ENCODE data around the gene SLC39A11. TPM values are rescaled to one million over a fixed set of nuclear protein-coding genes. Genes with fewer than 3 reads are reported as not detected.

Gene SLC39A11
- total RNA-seq, 1 experiment from 2014 or later = 46.4 TPM

DNA sequence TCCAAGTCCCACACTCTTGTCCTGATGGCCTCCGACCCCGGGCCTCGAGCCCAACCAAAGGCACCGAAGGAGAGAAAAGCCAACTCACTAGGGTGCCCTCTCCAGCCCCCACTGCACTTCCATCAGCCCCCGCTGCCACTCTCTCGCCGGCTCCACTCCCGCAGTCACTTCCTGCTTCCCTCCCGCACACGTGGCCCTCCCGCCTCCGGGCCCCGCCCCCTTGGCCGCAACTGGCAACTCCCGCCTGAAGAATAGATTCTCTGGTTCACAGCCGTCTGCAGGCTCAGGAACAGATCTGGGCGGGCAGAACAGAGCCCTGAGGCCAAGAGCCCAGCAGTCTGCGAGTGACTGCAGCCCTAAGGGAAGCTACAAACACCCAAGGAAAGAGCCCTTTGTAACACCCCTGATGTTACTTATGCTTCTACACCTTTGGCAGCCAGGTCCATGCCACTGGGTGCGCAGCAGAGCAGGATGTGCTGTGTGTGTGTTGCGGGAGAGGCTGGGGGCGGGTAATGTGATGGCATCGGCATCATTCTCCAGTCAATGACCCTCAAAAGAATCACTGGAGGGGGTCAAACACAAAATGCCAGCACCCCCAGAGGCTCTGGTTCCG is at the start of gene SLC39A11 (continued):
- TF ChIP-seq, protein P1, sequence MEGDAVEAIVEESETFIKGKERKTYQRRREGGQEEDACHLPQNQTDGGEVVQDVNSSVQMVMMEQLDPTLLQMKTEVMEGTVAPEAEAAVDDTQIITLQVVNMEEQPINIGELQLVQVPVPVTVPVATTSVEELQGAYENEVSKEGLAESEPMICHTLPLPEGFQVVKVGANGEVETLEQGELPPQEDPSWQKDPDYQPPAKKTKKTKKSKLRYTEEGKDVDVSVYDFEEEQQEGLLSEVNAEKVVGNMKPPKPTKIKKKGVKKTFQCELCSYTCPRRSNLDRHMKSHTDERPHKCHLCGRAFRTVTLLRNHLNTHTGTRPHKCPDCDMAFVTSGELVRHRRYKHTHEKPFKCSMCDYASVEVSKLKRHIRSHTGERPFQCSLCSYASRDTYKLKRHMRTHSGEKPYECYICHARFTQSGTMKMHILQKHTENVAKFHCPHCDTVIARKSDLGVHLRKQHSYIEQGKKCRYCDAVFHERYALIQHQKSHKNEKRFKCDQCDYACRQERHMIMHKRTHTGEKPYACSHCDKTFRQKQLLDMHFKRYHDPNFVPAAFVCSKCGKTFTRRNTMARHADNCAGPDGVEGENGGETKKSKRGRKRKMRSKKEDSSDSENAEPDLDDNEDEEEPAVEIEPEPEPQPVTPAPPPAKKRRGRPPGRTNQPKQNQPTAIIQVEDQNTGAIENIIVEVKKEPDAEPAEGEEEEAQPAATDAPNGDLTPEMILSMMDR (IDR thresholded peaks at IDR 0.05 in 2 of 3, conservative IDR thresholded peaks at IDR 0.05 in 1 of 3; ENCODE audit: borderline replicate concordance in 1 of 3, insufficient read depth in 1 of 3, low read depth in 2 of 3, low read length in 2 of 3) = no peak
- TF ChIP-seq EGR1 (IDR thresholded peaks at IDR 0.05; ENCODE audit: low read depth) = no peak; the same call in 1 of the 2 replicates

DNA sequence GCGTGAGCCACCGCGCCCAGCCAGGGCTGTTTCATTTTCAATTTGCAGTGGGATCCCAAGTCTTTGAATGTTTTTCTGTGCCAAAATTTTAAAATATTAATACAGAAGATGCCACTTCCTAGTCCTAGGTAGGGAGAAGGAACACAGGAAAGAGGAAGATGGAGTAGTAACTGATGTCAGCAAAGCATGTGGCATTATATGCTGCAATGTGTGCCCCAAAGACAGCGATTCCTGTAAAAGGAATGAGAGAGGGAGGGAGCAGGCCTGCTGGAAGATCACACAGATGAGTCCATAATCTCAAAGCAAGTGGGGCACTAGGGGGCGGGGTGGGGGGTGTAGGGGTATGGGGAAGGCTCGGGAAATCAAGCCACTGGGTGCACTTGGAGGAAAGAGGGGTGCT is 48.9 kb upstream of the SLC39A11 start:
- H3K9me3 ChIP-seq (ENCODE audit: control insufficient read depth in 1 of 2, insufficient read depth in 1 of 2, low read depth in 1 of 2, low read length in 2 of 2) = no peaks in the 10 kb centered on the region
- H2AFZ ChIP-seq (ENCODE audit: low read depth, low read length, poor library complexity, severe bottlenecking) = no peak overlapping the region
- ATAC-seq (no peak), DNase-seq (ENCODE audit: low read depth, low spot score) (no peak)
- no peaks in the 10 kb centered on the region for H3K36me3 ChIP-seq (ENCODE audit: control insufficient read depth in 1 of 2, insufficient read depth in 2 of 2, low read length in 2 of 2)
- intact Hi-C loops (cut with micrococcal nuclease) = no loop called here
- POLR2A ChIA-PET = no interaction called here
- H3K9me2 ChIP-seq (ENCODE audit: insufficient read depth) = no peaks in the 10 kb centered on the region
- no peaks in the 10 kb centered on the region for H3K27me3 ChIP-seq (ENCODE audit: insufficient read depth, low read length)
- no peak overlapping the region for H3K4me2 ChIP-seq (ENCODE audit: low read length)
- H3K27ac ChIP-seq (ENCODE audit: low read depth, low read length) = no peak overlapping the region
- H3K79me2 ChIP-seq (ENCODE audit: insufficient read depth, low read length) = no peaks in the 10 kb centered on the region
- H3K4me3 ChIP-seq (replicated peaks in 1 of 2; ENCODE audit: low read depth in 1 of 2, low read length in 2 of 2) = no peak overlapping the region
- no peaks in the 10 kb centered on the region for H4K20me1 ChIP-seq (ENCODE audit: insufficient read depth)
- no peak overlapping the region for H3K9ac ChIP-seq (ENCODE audit: low read length)
- BruUV-seq (replicated peaks) = no TSS peak
- RAD21 ChIA-PET (ENCODE audit: low non-redundant PET in 1 of 2, low total read pairs in 2 of 2, uncharacterized antibody in 2 of 2, unreplicated experiment in 2 of 2) = no interaction called here
- H3K4me1 ChIP-seq (ENCODE audit: control insufficient read depth in 1 of 2, insufficient read depth in 2 of 2, low read length in 2 of 2) = no peaks in the 10 kb centered on the region
- CTCF ChIA-PET = no interaction called here
- TF ChIP-seq EGR1 (IDR thresholded peaks at IDR 0.05; ENCODE audit: low read depth) (no peak), POLR2A (IDR thresholded peaks at IDR 0.05; ENCODE audit: borderline replicate concordance, extremely low read depth, insufficient read depth, insufficient read length) (no peak), JUND (IDR thresholded peaks at IDR 0.05) (no peak), RAD21 (IDR thresholded peaks at IDR 0.05; ENCODE audit: low read depth) (no peak), ELF1 (IDR thresholded peaks at IDR 0.05; ENCODE audit: borderline replicate concordance, low read depth) (no peak), SRF (IDR thresholded peaks at IDR 0.05; ENCODE audit: low read depth) (no peak), EZH2phosphoT487 (IDR thresholded peaks at IDR 0.05; ENCODE audit: borderline replicate concordance) (no peak), ZFX (IDR thresholded peaks at IDR 0.05) (no peak), EZH2 (IDR thresholded peaks at IDR 0.05) (no peak), FOSL1 (IDR thresholded peaks at IDR 0.05; ENCODE audit: low read depth) (no peak), CBX3 (IDR thresholded peaks at IDR 0.05; ENCODE audit: low read depth) (no peak), CEBPB (IDR thresholded peaks at IDR 0.05; ENCODE audit: low read depth) (no peak), SP1 (IDR thresholded peaks at IDR 0.05; ENCODE audit: low read depth) (no peak), POLR2AphosphoS5 (IDR thresholded peaks at IDR 0.05; ENCODE audit: low read depth, low read length) (no peak), YY1 (IDR thresholded peaks at IDR 0.05; ENCODE audit: extremely low read depth, insufficient replicate concordance, low read depth, low read length) (no peak)
- TF ChIP-seq, protein P2, sequence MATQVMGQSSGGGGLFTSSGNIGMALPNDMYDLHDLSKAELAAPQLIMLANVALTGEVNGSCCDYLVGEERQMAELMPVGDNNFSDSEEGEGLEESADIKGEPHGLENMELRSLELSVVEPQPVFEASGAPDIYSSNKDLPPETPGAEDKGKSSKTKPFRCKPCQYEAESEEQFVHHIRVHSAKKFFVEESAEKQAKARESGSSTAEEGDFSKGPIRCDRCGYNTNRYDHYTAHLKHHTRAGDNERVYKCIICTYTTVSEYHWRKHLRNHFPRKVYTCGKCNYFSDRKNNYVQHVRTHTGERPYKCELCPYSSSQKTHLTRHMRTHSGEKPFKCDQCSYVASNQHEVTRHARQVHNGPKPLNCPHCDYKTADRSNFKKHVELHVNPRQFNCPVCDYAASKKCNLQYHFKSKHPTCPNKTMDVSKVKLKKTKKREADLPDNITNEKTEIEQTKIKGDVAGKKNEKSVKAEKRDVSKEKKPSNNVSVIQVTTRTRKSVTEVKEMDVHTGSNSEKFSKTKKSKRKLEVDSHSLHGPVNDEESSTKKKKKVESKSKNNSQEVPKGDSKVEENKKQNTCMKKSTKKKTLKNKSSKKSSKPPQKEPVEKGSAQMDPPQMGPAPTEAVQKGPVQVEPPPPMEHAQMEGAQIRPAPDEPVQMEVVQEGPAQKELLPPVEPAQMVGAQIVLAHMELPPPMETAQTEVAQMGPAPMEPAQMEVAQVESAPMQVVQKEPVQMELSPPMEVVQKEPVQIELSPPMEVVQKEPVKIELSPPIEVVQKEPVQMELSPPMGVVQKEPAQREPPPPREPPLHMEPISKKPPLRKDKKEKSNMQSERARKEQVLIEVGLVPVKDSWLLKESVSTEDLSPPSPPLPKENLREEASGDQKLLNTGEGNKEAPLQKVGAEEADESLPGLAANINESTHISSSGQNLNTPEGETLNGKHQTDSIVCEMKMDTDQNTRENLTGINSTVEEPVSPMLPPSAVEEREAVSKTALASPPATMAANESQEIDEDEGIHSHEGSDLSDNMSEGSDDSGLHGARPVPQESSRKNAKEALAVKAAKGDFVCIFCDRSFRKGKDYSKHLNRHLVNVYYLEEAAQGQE (IDR thresholded peaks at IDR 0.05; ENCODE audit: low read depth) = no peak
- TF ChIP-seq, protein P3, sequence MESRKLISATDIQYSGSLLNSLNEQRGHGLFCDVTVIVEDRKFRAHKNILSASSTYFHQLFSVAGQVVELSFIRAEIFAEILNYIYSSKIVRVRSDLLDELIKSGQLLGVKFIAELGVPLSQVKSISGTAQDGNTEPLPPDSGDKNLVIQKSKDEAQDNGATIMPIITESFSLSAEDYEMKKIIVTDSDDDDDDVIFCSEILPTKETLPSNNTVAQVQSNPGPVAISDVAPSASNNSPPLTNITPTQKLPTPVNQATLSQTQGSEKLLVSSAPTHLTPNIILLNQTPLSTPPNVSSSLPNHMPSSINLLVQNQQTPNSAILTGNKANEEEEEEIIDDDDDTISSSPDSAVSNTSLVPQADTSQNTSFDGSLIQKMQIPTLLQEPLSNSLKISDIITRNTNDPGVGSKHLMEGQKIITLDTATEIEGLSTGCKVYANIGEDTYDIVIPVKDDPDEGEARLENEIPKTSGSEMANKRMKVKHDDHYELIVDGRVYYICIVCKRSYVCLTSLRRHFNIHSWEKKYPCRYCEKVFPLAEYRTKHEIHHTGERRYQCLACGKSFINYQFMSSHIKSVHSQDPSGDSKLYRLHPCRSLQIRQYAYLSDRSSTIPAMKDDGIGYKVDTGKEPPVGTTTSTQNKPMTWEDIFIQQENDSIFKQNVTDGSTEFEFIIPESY (IDR thresholded peaks at IDR 0.05; ENCODE audit: extremely low read depth, insufficient replicate concordance, low read length) = no peak
- TF ChIP-seq, protein P4, sequence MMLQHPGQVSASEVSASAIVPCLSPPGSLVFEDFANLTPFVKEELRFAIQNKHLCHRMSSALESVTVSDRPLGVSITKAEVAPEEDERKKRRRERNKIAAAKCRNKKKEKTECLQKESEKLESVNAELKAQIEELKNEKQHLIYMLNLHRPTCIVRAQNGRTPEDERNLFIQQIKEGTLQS (IDR thresholded peaks at IDR 0.05) = no peak
